ENCODE data around the gene AOX1. TPM values are rescaled to one million over a fixed set of nuclear protein-coding genes. Genes with fewer than 3 reads are reported as not detected.

Gene AOX1
- total RNA-seq, 1 donor from 2014 or later, result 3.4 TPM

DNA sequence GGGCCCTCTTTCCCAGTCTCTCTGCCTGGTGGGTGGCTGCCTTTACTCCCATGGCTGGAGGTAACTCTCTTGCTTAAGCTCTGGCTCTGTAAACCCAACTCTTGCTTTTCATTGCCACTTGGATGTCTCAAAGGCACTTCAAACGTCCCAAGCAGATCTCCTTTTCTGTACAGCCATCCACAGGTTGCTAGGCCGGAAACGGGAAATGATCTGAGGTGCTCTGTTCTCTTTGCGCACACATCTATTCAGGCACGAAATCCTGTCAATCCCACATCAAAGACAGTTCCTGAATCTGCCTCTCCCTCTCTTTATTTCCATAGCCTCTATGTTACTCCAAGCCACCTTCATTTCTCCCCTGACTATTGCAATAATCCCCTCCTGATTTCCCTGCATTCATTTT is 87.4 kb downstream of the AOX1 start:
- H4K20me1 ChIP-seq (ENCODE audit: insufficient read depth, low read length), result no peaks in the 10 kb centered on the region
- Mint-ChIP-seq H3K27me3 (ENCODE audit: low read depth, unreplicated experiment) (peaks cover 1% of the 10 kb centered on the region), H3K36me3 (ENCODE audit: low read depth, unreplicated experiment) (no peaks in the 10 kb centered on the region), H3K4me1 (ENCODE audit: low read depth, unreplicated experiment) (no peaks in the 10 kb centered on the region), H3K9me3 (ENCODE audit: unreplicated experiment) (no peaks in the 10 kb centered on the region), H3K27ac (ENCODE audit: unreplicated experiment) (no peak overlapping the region), H3K4me3 (ENCODE audit: unreplicated experiment) (no peak overlapping the region)
- no peaks in the 10 kb centered on the region for H3K9me3 ChIP-seq (ENCODE audit: insufficient read depth, low read depth, low read length)
- no peak overlapping the region for H2AFZ ChIP-seq (ENCODE audit: low read depth, low read length)
- H3K27me3 ChIP-seq (ENCODE audit: insufficient read depth, low read length), result no peaks in the 10 kb centered on the region
- no peak overlapping the region for H3K4me2 ChIP-seq (ENCODE audit: low read length)
- H3K4me1 ChIP-seq (ENCODE audit: insufficient read depth, low read length), result no peaks in the 10 kb centered on the region
- no peak overlapping the region for H3K9ac ChIP-seq (ENCODE audit: low read length)
- FAIRE-seq (no peak), DNase-seq (ENCODE audit: low read depth) (no peak)
- TF ChIP-seq EZH2 (IDR thresholded peaks at IDR 0.05; ENCODE audit: insufficient read depth, low read length), result no peak
- TF ChIP-seq, protein P1, sequence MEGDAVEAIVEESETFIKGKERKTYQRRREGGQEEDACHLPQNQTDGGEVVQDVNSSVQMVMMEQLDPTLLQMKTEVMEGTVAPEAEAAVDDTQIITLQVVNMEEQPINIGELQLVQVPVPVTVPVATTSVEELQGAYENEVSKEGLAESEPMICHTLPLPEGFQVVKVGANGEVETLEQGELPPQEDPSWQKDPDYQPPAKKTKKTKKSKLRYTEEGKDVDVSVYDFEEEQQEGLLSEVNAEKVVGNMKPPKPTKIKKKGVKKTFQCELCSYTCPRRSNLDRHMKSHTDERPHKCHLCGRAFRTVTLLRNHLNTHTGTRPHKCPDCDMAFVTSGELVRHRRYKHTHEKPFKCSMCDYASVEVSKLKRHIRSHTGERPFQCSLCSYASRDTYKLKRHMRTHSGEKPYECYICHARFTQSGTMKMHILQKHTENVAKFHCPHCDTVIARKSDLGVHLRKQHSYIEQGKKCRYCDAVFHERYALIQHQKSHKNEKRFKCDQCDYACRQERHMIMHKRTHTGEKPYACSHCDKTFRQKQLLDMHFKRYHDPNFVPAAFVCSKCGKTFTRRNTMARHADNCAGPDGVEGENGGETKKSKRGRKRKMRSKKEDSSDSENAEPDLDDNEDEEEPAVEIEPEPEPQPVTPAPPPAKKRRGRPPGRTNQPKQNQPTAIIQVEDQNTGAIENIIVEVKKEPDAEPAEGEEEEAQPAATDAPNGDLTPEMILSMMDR (IDR thresholded peaks at IDR 0.05; ENCODE audit: insufficient read depth, low read depth, low read length), result no peak
- no peaks in the 10 kb centered on the region for H3K79me2 ChIP-seq (ENCODE audit: insufficient read depth, low read length)
- no peak overlapping the region for H3K4me3 ChIP-seq (ENCODE audit: insufficient read depth, low read depth, low read length)
- no peaks in the 10 kb centered on the region for H3K36me3 ChIP-seq (ENCODE audit: insufficient read depth, low read length)
- no peak overlapping the region for H3K27ac ChIP-seq (ENCODE audit: low read depth, low read length)

DNA sequence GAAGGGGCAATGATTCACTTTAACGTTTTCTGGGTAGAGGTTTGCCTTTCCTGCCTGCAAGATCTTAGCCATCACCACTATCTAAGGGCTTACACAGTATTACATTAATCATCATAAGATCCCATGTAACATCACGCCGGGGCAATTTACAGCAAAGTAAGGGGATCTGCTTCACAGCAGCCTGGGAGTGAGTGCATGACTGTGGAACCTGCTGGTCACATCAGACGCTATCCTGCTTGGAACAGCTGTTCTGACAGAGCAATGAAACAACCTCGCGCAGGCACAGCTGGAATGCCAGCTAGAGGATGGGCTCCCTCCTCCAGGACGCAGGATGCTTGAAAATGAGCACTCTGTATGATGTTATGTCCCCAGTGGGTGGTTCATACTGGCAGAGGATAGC is 89.0 kb downstream of the AOX1 start:
- no peak for TF ChIP-seq EZH2 (IDR thresholded peaks at IDR 0.05; ENCODE audit: insufficient read depth, low read length)
- TF ChIP-seq, protein P1 (IDR thresholded peaks at IDR 0.05; ENCODE audit: insufficient read depth, low read depth, low read length), result no peak
- Histone ChIP-seq H3K36me3 (ENCODE audit: insufficient read depth, low read length) (no peaks in the 10 kb centered on the region), H2AFZ (ENCODE audit: low read depth, low read length) (no peak overlapping the region), H3K4me3 (ENCODE audit: insufficient read depth, low read depth, low read length) (no peak overlapping the region), H3K4me1 (ENCODE audit: insufficient read depth, low read length) (no peaks in the 10 kb centered on the region), H3K9ac (ENCODE audit: low read length) (no peak overlapping the region), H3K27ac (ENCODE audit: low read depth, low read length) (no peak overlapping the region), H3K27me3 (ENCODE audit: insufficient read depth, low read length) (no peaks in the 10 kb centered on the region), H3K9me3 (ENCODE audit: insufficient read depth, low read depth, low read length) (no peaks in the 10 kb centered on the region), H4K20me1 (ENCODE audit: insufficient read depth, low read length) (no peaks in the 10 kb centered on the region), H3K79me2 (ENCODE audit: insufficient read depth, low read length) (no peaks in the 10 kb centered on the region), H3K4me2 (ENCODE audit: low read length) (no peak overlapping the region)
- Mint-ChIP-seq H3K36me3 (ENCODE audit: low read depth, unreplicated experiment) (no peaks in the 10 kb centered on the region), H3K27ac (ENCODE audit: unreplicated experiment) (no peak overlapping the region), H3K9me3 (ENCODE audit: unreplicated experiment) (no peaks in the 10 kb centered on the region), H3K27me3 (ENCODE audit: low read depth, unreplicated experiment) (peaks cover 3% of the 10 kb centered on the region), H3K4me3 (ENCODE audit: unreplicated experiment) (no peak overlapping the region), H3K4me1 (ENCODE audit: low read depth, unreplicated experiment) (no peaks in the 10 kb centered on the region)
- FAIRE-seq (no peak), DNase-seq (ENCODE audit: low read depth) (no peak)

DNA sequence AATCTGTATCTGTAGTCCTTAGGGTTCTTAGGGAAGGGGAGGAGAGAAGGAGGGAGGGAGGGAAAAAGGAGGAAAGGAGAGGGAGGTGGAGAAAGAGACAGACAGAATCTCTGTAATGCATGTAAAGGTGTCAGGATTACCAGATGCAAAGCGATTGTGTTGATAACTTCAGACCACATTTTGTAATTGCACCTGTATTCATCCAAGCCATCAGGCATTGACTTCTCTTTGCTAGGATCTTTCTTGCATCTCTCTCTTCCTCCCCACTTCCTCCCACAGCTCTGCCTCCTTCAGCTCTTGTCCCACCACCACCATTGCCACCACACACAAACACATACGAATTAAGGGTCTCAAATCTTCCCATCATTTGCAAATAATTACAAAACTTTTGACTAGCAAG is 91.4 kb downstream of the AOX1 start:
- H3K27me3 ChIP-seq (ENCODE audit: insufficient read depth, low read length), result no peaks in the 10 kb centered on the region
- no peaks in the 10 kb centered on the region for H3K36me3 ChIP-seq (ENCODE audit: insufficient read depth, low read length)
- H2AFZ ChIP-seq (ENCODE audit: low read depth, low read length), result no peak overlapping the region
- no peak for TF ChIP-seq EZH2 (IDR thresholded peaks at IDR 0.05; ENCODE audit: insufficient read depth, low read length)
- TF ChIP-seq, protein P1 (IDR thresholded peaks at IDR 0.05; ENCODE audit: insufficient read depth, low read depth, low read length), result no peak
- no peak overlapping the region for H3K4me3 Mint-ChIP-seq (ENCODE audit: unreplicated experiment)
- H3K9me3 ChIP-seq (ENCODE audit: insufficient read depth, low read depth, low read length), result no peaks in the 10 kb centered on the region
- no peaks in the 10 kb centered on the region for H3K79me2 ChIP-seq (ENCODE audit: insufficient read depth, low read length)
- H3K4me1 ChIP-seq (ENCODE audit: insufficient read depth, low read length), result no peaks in the 10 kb centered on the region
- H3K4me1 Mint-ChIP-seq (ENCODE audit: low read depth, unreplicated experiment), result no peaks in the 10 kb centered on the region
- H3K9me3 Mint-ChIP-seq (ENCODE audit: unreplicated experiment), result no peaks in the 10 kb centered on the region
- no peak for DNase-seq (ENCODE audit: low read depth)
- peaks cover 3% of the 10 kb centered on the region for H3K27me3 Mint-ChIP-seq (ENCODE audit: low read depth, unreplicated experiment)
- H3K36me3 Mint-ChIP-seq (ENCODE audit: low read depth, unreplicated experiment), result no peaks in the 10 kb centered on the region
- H3K4me2 ChIP-seq (ENCODE audit: low read length), result no peak overlapping the region
- H3K27ac ChIP-seq (ENCODE audit: low read depth, low read length), result no peak overlapping the region
- H3K27ac Mint-ChIP-seq (ENCODE audit: unreplicated experiment), result no peak overlapping the region
- no peak for FAIRE-seq
- H3K4me3 ChIP-seq (ENCODE audit: insufficient read depth, low read depth, low read length), result no peak overlapping the region
- H3K9ac ChIP-seq (ENCODE audit: low read length), result no peak overlapping the region
- no peaks in the 10 kb centered on the region for H4K20me1 ChIP-seq (ENCODE audit: insufficient read depth, low read length)
